ENCODE measurements around the gene GRHPR.

GRHPR gene

DNA sequence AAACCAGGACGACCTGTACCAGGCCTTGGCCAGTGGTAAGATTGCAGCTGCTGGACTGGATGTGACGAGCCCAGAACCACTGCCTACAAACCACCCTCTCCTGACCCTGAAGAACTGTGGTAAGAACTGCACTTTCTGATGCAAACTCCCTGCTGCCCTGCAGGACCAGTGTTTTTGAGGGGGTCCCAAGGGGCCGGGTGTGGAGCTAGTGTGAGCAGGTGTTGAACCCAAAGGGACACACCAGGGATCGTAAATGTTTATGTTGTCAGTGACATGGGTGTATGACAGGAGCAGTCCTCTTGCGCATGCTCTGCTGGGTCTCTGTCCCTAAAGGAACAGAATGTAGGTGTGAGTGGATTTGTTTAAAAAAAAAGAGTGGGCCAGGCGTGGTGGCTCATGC, 9.5 kb downstream of the GRHPR start:
- TF ChIP-seq ARNTL (CRISPR knock-in tag; IDR thresholded peaks at IDR 0.05; ENCODE audit: borderline replicate concordance, low read depth) (no peak), PPARA (CRISPR knock-in tag; IDR thresholded peaks at IDR 0.05; ENCODE audit: borderline replicate concordance) (no peak), TOX (CRISPR knock-in tag; IDR thresholded peaks at IDR 0.05; ENCODE audit: borderline replicate concordance) (no peak), ZNF8 (CRISPR knock-in tag; IDR thresholded peaks at IDR 0.05) (no peak), TCF4 (CRISPR knock-in tag; IDR thresholded peaks at IDR 0.05; ENCODE audit: borderline replicate concordance) (no peak), OSR1 (CRISPR knock-in tag; IDR thresholded peaks at IDR 0.05) (no peak), ZNF565 (CRISPR knock-in tag; conservative IDR thresholded peaks at IDR 0.05; ENCODE audit: low read depth) (no peak), RARB (CRISPR knock-in tag; IDR thresholded peaks at IDR 0.05) (no peak)
- TF ChIP-seq, protein P1, sequence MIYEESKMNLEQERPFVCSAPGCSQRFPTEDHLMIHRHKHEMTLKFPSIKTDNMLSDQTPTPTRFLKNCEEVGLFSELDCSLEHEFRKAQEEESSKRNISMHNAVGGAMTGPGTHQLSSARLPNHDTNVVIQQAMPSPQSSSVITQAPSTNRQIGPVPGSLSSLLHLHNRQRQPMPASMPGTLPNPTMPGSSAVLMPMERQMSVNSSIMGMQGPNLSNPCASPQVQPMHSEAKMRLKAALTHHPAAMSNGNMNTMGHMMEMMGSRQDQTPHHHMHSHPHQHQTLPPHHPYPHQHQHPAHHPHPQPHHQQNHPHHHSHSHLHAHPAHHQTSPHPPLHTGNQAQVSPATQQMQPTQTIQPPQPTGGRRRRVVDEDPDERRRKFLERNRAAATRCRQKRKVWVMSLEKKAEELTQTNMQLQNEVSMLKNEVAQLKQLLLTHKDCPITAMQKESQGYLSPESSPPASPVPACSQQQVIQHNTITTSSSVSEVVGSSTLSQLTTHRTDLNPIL (CRISPR knock-in tag; IDR thresholded peaks at IDR 0.05; ENCODE audit: low read depth): no peak
- TF ChIP-seq, protein P2, sequence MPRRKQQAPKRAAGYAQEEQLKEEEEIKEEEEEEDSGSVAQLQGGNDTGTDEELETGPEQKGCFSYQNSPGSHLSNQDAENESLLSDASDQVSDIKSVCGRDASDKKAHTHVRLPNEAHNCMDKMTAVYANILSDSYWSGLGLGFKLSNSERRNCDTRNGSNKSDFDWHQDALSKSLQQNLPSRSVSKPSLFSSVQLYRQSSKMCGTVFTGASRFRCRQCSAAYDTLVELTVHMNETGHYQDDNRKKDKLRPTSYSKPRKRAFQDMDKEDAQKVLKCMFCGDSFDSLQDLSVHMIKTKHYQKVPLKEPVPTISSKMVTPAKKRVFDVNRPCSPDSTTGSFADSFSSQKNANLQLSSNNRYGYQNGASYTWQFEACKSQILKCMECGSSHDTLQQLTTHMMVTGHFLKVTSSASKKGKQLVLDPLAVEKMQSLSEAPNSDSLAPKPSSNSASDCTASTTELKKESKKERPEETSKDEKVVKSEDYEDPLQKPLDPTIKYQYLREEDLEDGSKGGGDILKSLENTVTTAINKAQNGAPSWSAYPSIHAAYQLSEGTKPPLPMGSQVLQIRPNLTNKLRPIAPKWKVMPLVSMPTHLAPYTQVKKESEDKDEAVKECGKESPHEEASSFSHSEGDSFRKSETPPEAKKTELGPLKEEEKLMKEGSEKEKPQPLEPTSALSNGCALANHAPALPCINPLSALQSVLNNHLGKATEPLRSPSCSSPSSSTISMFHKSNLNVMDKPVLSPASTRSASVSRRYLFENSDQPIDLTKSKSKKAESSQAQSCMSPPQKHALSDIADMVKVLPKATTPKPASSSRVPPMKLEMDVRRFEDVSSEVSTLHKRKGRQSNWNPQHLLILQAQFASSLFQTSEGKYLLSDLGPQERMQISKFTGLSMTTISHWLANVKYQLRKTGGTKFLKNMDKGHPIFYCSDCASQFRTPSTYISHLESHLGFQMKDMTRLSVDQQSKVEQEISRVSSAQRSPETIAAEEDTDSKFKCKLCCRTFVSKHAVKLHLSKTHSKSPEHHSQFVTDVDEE (CRISPR knock-in tag; IDR thresholded peaks at IDR 0.05): no peak
- no peak for ATAC-seq

DNA sequence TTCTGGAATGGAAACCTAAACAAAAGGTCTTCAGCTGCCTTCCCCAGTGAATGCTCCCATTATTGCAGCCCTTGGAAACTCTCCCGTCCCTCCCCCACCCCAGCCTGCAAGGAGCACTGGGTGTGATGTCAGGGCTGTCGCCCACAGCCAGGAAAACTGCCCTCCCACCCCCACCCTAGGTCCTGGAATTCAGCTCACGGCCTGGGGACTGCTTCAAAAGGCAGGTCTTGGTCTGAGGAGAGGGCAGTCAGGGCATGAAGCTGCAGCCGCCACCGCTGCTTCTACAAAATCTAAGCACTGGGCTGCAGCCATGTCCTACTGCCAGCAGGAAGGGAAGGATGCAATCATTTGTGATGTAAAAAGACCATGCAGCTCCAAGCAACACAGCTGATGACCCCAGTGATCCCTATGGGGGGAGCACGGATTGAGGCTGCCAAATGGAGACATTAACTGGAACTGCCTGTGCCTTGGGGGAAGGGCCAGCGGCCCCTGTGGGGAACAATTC, 11.4 kb downstream of the GRHPR start:
- no peak for ATAC-seq
- TF ChIP-seq ZNF70 (CRISPR knock-in tag; IDR thresholded peaks at IDR 0.05) (no peak), RARB (CRISPR knock-in tag; IDR thresholded peaks at IDR 0.05) (no peak), ISL1 (CRISPR knock-in tag; IDR thresholded peaks at IDR 0.05) (no peak), ARNTL (CRISPR knock-in tag; IDR thresholded peaks at IDR 0.05; ENCODE audit: borderline replicate concordance, low read depth) (no peak), BACH2 (CRISPR knock-in tag; IDR thresholded peaks at IDR 0.05; ENCODE audit: borderline replicate concordance) (no peak), GLIS3 (CRISPR knock-in tag; IDR thresholded peaks at IDR 0.05) (no peak), TOX (CRISPR knock-in tag; IDR thresholded peaks at IDR 0.05; ENCODE audit: borderline replicate concordance) (no peak), PPARA (CRISPR knock-in tag; IDR thresholded peaks at IDR 0.05; ENCODE audit: borderline replicate concordance) (no peak), ESRRG (CRISPR knock-in tag; IDR thresholded peaks at IDR 0.05) (no peak), ZNF8 (CRISPR knock-in tag; IDR thresholded peaks at IDR 0.05) (no peak), OSR1 (CRISPR knock-in tag; IDR thresholded peaks at IDR 0.05) (no peak)
- TF ChIP-seq, protein P1 (CRISPR knock-in tag; IDR thresholded peaks at IDR 0.05; ENCODE audit: low read depth): no peak
- TF ChIP-seq, protein P3, sequence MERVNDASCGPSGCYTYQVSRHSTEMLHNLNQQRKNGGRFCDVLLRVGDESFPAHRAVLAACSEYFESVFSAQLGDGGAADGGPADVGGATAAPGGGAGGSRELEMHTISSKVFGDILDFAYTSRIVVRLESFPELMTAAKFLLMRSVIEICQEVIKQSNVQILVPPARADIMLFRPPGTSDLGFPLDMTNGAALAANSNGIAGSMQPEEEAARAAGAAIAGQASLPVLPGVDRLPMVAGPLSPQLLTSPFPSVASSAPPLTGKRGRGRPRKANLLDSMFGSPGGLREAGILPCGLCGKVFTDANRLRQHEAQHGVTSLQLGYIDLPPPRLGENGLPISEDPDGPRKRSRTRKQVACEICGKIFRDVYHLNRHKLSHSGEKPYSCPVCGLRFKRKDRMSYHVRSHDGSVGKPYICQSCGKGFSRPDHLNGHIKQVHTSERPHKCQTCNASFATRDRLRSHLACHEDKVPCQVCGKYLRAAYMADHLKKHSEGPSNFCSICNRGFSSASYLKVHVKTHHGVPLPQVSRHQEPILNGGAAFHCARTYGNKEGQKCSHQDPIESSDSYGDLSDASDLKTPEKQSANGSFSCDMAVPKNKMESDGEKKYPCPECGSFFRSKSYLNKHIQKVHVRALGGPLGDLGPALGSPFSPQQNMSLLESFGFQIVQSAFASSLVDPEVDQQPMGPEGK (CRISPR knock-in tag; IDR thresholded peaks at IDR 0.05; ENCODE audit: borderline replicate concordance): no peak

- ATAC-seq: no peak
- TF ChIP-seq RARB (CRISPR knock-in tag; IDR thresholded peaks at IDR 0.05): no peak
- TF ChIP-seq, protein P1 (CRISPR knock-in tag; IDR thresholded peaks at IDR 0.05; ENCODE audit: low read depth): no peak
- no peak for TF ChIP-seq ZC3H10 (CRISPR knock-in tag; IDR thresholded peaks at IDR 0.05)
- TF ChIP-seq TCF4 (CRISPR knock-in tag; IDR thresholded peaks at IDR 0.05; ENCODE audit: borderline replicate concordance): no peak
- TF ChIP-seq, protein P3 (CRISPR knock-in tag; IDR thresholded peaks at IDR 0.05; ENCODE audit: borderline replicate concordance): no peak
- TF ChIP-seq PPARA (CRISPR knock-in tag; IDR thresholded peaks at IDR 0.05; ENCODE audit: borderline replicate concordance): no peak
- no peak for TF ChIP-seq ZNF70 (CRISPR knock-in tag; IDR thresholded peaks at IDR 0.05)
- no peak for TF ChIP-seq CSDC2 (CRISPR knock-in tag; IDR thresholded peaks at IDR 0.05)
- no peak for TF ChIP-seq ESRRG (CRISPR knock-in tag; IDR thresholded peaks at IDR 0.05)
- TF ChIP-seq BACH2 (CRISPR knock-in tag; IDR thresholded peaks at IDR 0.05; ENCODE audit: borderline replicate concordance): no peak
- TF ChIP-seq ARNTL (CRISPR knock-in tag; IDR thresholded peaks at IDR 0.05; ENCODE audit: borderline replicate concordance, low read depth): no peak
- TF ChIP-seq TOX (CRISPR knock-in tag; IDR thresholded peaks at IDR 0.05; ENCODE audit: borderline replicate concordance): no peak
- no peak for TF ChIP-seq SNAI2 (CRISPR knock-in tag; IDR thresholded peaks at IDR 0.05)
Observed at GRCh38 chr9:37436540-37436939, 14.0 kb downstream of the GRHPR start.
